HG03442 (cell line): ENCODE results near the gene RRP12.

Experiments used
- ATAC-seq: cut with Tn5 transposase; IDR thresholded peaks from one replicate; pipeline ENCODE4 v1.9.1; 2021; ENCODE audit warnings: mild to moderate bottlenecking, moderate library complexity; ENCODE audit not compliant: unreplicated experiment

The RRP12 gene

GRCh38 chr10:97318772-97319651 lies 82.1 kb downstream of the RRP12 start, which contains the start of gene FRAT1:
FRAT1 (plus strand) TSS chr10:97319271; CDS start chr10:97319454, 183 bp downstream.
- ATAC-seq = peak; percentile 80

GRCh38 chr10:97314671-97315070 lies 86.5 kb downstream of the RRP12 start:
- no peak for ATAC-seq

- ATAC-seq = no peak
These were observed 88.2 kb downstream of the RRP12 start for GRCh38 chr10:97312897-97313296.

GRCh38 chr10:97311111-97311626 lies 90.0 kb downstream of the RRP12 start:
- no peak for ATAC-seq

GRCh38 chr10:97307866-97308780 lies 93.0 kb downstream of the RRP12 start:
- ATAC-seq = no peak

GRCh38 chr10:97307441-97307840 lies 93.7 kb downstream of the RRP12 start:
- ATAC-seq = no peak
